HT-29 (cell line): ENCODE results near the gene OAF. TPM values are rescaled to one million over a fixed set of nuclear protein-coding genes. Genes with fewer than 3 reads are reported as not detected.
"Not testable (repeated sequence)": the region's sequence is repeated elsewhere in the genome, so short reads cannot be mapped to it uniquely, and the experiment has no call there.

Experiments
- DNase-seq: peaks from one replicate; pipeline ENCODE4 v3.0.0-alpha.2; 2015; ENCODE audit warnings: low spot score
- total RNA-seq: library from RNA; depleted of rRNA; stranded (reverse); fragments of >200 nt; shearing (Covaris generic); gene quantifications from 2 replicates; pipeline ENCODE4 v1.2.3, GENCODE V29; 2014; rRNA removed

The OAF gene
- total RNA-seq, 1 experiment from 2014 or later: 87.3 TPM

- no peak for DNase-seq
Observed at GRCh38 chr11:120270386-120270785, 59.6 kb downstream of the OAF start.

DNA sequence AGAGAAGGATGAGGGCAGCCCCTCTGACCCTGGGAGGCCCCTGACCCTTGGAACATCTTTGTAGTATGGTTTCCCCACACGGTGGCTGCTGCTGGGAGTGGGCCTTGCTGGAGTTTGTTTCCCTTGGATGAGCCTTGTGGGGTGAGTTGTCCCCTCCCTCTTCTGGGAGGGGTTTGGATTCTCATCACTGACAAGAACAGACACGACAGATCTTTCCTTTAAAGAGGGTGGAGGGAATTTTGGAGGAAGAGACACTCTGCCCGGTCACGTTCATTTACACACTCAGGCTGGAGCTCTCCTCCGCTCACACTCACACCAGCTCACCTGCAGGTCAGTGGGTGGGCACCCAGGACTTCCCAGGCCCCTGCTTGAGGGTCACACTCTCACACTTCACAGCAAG is 60.8 kb downstream of the OAF start:
- DNase-seq: no peak

DNA sequence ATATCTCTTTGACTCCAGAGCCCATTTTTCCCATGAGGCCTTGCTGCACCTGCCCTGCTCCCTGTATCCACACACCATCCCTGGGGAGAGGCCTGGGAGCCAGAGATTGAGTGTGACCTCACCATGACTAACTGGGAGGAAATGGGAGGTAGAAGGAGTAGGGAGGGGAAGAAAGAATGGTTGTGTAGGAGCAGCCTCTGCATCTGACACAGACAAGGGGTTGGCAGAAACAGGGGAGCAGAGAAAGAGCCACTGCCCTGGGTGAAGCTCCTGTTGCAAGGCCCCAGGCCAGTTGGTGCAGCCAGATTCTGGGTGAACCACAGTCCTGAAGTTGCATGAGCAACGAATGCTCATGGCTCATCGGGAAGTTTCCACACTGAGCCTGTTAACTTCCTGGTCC is 61.5 kb downstream of the OAF start:
- no peak for DNase-seq

DNA sequence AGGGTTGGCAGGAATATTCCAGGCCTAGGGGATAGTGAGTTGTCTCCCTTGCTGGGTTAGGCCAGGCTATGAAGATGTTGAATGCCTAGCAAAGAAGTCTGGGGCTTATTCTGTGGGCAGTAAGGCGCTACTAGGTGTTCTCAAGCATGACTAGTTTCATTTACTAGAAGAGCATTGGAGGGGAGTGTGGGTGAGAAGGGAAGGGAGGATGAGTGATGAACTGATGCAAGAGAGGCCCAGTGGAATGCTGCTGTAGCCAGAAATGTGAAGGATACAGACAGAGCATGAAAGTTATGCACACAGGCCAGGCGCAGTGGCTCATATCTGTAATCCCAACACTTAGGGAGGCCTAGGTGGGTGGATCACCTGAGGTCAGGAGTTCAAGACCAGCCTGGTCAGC is 62.6 kb downstream of the OAF start:
- no peak for DNase-seq

GRCh38 chr11:120273956-120274355 is 63.1 kb downstream of the OAF start:
- not testable (repeated sequence) for DNase-seq

- no peak for DNase-seq
Observed at GRCh38 chr11:120279502-120279901, 68.7 kb downstream of the OAF start.

Other genes starting within 250 kb of the OAF start
- gene TRIM29, start 72.9 kb upstream of the OAF start, total RNA-seq: 172 and 226 TPM in 2 replicates
- 0.28 and 0.86 TPM in 2 replicates for gene POU2F3, start 29.1 kb downstream of the OAF start, total RNA-seq
- 0.38 and 0.44 TPM in 2 replicates for gene TLCD5, start 114.3 kb downstream of the OAF start, total RNA-seq
- gene ARHGEF12, start 125.4 kb downstream of the OAF start, total RNA-seq: 44.7 and 45.1 TPM in 2 replicates